ENCODE results near the gene USP17L18. TPM values are rescaled to one million over a fixed set of nuclear protein-coding genes. Genes with fewer than 3 reads are reported as not detected.
A peak's percentile ranks its signal among the peaks of the same experiment; 100 is the strongest.
"Not testable (repeated sequence)": the region's sequence is repeated elsewhere in the genome, so short reads cannot be mapped to it uniquely, and the experiment has no call there.

The USP17L18 gene
- total RNA-seq, 1 donor from 2014 or later, result not detected

DNA sequence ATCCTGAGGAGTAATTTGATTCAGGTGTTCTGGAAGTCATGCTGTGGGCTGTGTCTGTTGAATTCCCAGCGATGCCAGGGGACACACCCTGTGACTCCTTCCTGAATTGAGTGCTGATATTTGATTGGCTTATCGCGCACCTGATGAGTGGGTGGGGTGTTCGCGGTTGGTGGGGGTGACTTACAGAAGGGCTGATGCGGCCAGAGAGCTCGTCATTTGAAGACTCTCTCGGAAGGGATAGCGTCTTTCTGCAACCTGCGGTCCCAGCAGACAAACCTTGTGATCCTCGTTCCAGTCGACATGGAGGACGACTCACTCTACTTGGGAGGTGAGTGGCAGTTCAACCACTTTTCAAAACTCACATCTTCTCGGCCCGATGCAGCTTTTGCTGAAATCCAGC lies 14.3 kb upstream of the USP17L18 start, which contains the start of gene USP17L15:
Gene USP17L15 (plus strand): TSS at position 301 of the 400 bp plus-strand sequence. CDS start 0 bp downstream, at position 301.
- not testable (repeated sequence) for H3K27ac ChIP-seq; H3K79me2 ChIP-seq (ENCODE audit: low read depth); H3K9me3 ChIP-seq (ENCODE audit: low read depth); H3K4me3 ChIP-seq; H3K27me3 Mint-ChIP-seq (ENCODE audit: insufficient read depth, low read depth); H2AFZ ChIP-seq (replicated peaks); H3K27me3 ChIP-seq; DNase-seq (ENCODE audit: low spot score); H3K9ac ChIP-seq; H3K4me2 ChIP-seq; H4K20me1 ChIP-seq (ENCODE audit: low read depth); H3K4me1 ChIP-seq; H3F3A ChIP-seq (ENCODE audit: low read depth); H3K27ac Mint-ChIP-seq; H3K36me3 Mint-ChIP-seq; H3K9me3 Mint-ChIP-seq; H3K4me3 Mint-ChIP-seq; H3K4me1 Mint-ChIP-seq; H3K36me3 ChIP-seq

GRCh38 chr4:9238461-9238860 lies 10.0 kb upstream of the USP17L18 start:
- not testable (repeated sequence) for H3K9me3 Mint-ChIP-seq; H3K4me1 ChIP-seq; H3K27ac ChIP-seq; H3K36me3 ChIP-seq; H4K20me1 ChIP-seq (ENCODE audit: low read depth); H3K4me2 ChIP-seq; H3K27ac Mint-ChIP-seq; H3K27me3 Mint-ChIP-seq (ENCODE audit: insufficient read depth, low read depth); H3K4me1 Mint-ChIP-seq; H3K9me3 ChIP-seq (ENCODE audit: low read depth); H3K36me3 Mint-ChIP-seq; H3K4me3 ChIP-seq; H3F3A ChIP-seq (ENCODE audit: low read depth); H2AFZ ChIP-seq (replicated peaks); H3K79me2 ChIP-seq (ENCODE audit: low read depth); H3K4me3 Mint-ChIP-seq; H3K9ac ChIP-seq; H3K27me3 ChIP-seq
- DNase-seq (ENCODE audit: low spot score), result peak; percentile 1

GRCh38 chr4:9243579-9243978 lies 4.9 kb upstream of the USP17L18 start, which contains the start of gene USP17L17:
Gene USP17L17 (plus strand): TSS chr4:9243879. CDS start chr4:9243879, 0 bp downstream.
- H3K36me3 ChIP-seq, H3K4me1 ChIP-seq, H3K4me3 Mint-ChIP-seq: not testable (repeated sequence)

DNA sequence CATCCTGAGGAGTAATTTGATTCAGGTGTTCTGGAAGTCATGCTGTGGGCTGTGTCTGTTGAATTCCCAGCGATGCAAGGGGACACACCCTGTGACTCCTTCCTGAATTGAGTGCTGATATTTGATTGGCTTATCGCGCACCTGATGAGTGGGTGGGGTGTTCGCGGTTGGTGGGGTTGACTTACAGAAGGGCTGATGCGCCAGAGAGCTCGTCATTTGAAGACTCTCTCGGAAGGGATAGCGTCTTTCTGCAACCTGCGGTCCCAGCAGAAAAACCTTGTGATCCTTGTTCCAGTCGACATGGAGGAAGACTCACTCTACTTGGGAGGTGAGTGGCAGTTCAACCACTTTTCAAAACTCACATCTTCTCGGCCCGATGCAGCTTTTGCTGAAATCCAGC lies 4.6 kb downstream of the USP17L18 start, which contains the start of gene USP17L19:
Gene USP17L19 (plus strand): TSS at position 301 of the 400 bp plus-strand sequence. CDS start 0 bp downstream, at position 301.
- not testable (repeated sequence) for H3K4me1 Mint-ChIP-seq; H3K79me2 ChIP-seq (ENCODE audit: low read depth); H3K27ac ChIP-seq; H3K9me3 Mint-ChIP-seq; DNase-seq (ENCODE audit: low spot score); H3K27me3 ChIP-seq; H4K20me1 ChIP-seq (ENCODE audit: low read depth); H3K27me3 Mint-ChIP-seq (ENCODE audit: insufficient read depth, low read depth); H3K4me1 ChIP-seq; H3K9ac ChIP-seq; H3K9me3 ChIP-seq (ENCODE audit: low read depth); H3K4me3 Mint-ChIP-seq; H3K4me3 ChIP-seq; H2AFZ ChIP-seq (replicated peaks); H3K27ac Mint-ChIP-seq; H3F3A ChIP-seq (ENCODE audit: low read depth); H3K4me2 ChIP-seq; H3K36me3 ChIP-seq; H3K36me3 Mint-ChIP-seq

More at GRCh38 chr4:9243579-9243978, 4.9 kb upstream of the USP17L18 start, which contains the start of gene USP17L17:
- not testable (repeated sequence) for H3K4me2 ChIP-seq; H3K27me3 Mint-ChIP-seq (ENCODE audit: insufficient read depth, low read depth); H3K36me3 Mint-ChIP-seq; H3F3A ChIP-seq (ENCODE audit: low read depth); DNase-seq (ENCODE audit: low spot score); H3K27ac Mint-ChIP-seq; H3K9me3 Mint-ChIP-seq; H3K27me3 ChIP-seq; H4K20me1 ChIP-seq (ENCODE audit: low read depth); H3K79me2 ChIP-seq (ENCODE audit: low read depth); H3K9ac ChIP-seq; H3K27ac ChIP-seq; H3K4me1 Mint-ChIP-seq; H3K9me3 ChIP-seq (ENCODE audit: low read depth); H3K4me3 ChIP-seq; H2AFZ ChIP-seq (replicated peaks)

DNA sequence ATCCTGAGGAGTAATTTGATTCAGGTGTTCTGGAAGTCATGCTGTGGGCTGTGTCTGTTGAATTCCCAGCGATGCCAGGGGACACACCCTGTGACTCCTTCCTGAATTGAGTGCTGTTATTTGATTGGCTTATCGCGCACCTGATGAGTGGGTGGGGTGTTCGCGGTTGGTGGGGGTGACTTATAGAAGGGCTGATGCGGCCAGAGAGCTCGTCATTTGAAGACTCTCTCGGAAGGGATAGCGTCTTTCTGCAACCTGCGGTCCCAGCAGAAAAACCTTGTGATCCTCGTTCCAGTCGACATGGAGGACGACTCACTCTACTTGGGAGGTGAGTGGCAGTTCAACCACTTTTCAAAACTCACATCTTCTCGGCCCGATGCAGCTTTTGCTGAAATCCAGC lies 9.4 kb downstream of the USP17L18 start, which contains the start of gene USP17L20:
Gene USP17L20 (plus strand): TSS at position 301 of the 400 bp plus-strand sequence. CDS start 0 bp downstream, at position 301.
- H3K4me1 ChIP-seq; H3K4me3 ChIP-seq; H3K27ac ChIP-seq; H3K4me3 Mint-ChIP-seq; H3K4me2 ChIP-seq; DNase-seq (ENCODE audit: low spot score); H3K9me3 ChIP-seq (ENCODE audit: low read depth); H3K9me3 Mint-ChIP-seq; H3K36me3 Mint-ChIP-seq; H2AFZ ChIP-seq (replicated peaks); H3K9ac ChIP-seq; H3K4me1 Mint-ChIP-seq; H3K27me3 Mint-ChIP-seq (ENCODE audit: insufficient read depth, low read depth); H3K79me2 ChIP-seq (ENCODE audit: low read depth); H3F3A ChIP-seq (ENCODE audit: low read depth); H3K27ac Mint-ChIP-seq; H3K27me3 ChIP-seq; H4K20me1 ChIP-seq (ENCODE audit: low read depth); H3K36me3 ChIP-seq: not testable (repeated sequence)

DNA sequence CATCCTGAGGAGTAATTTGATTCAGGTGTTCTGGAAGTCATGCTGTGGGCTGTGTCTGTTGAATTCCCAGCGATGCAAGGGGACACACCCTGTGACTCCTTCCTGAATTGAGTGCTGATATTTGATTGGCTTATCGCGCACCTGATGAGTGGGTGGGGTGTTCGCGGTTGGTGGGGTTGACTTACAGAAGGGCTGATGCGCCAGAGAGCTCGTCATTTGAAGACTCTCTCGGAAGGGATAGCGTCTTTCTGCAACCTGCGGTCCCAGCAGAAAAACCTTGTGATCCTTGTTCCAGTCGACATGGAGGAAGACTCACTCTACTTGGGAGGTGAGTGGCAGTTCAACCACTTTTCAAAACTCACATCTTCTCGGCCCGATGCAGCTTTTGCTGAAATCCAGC lies 14.1 kb downstream of the USP17L18 start, which contains the start of gene USP17L21:
Gene USP17L21 (plus strand): TSS at position 301 of the 400 bp plus-strand sequence. CDS start 0 bp downstream, at position 301.
- not testable (repeated sequence) for H3K4me1 Mint-ChIP-seq; H3K27ac Mint-ChIP-seq; H3K79me2 ChIP-seq (ENCODE audit: low read depth); H3K4me1 ChIP-seq; H3K27me3 Mint-ChIP-seq (ENCODE audit: insufficient read depth, low read depth); H3K27ac ChIP-seq; H2AFZ ChIP-seq (replicated peaks); H3K9ac ChIP-seq; H4K20me1 ChIP-seq (ENCODE audit: low read depth); H3K36me3 Mint-ChIP-seq; H3K4me3 Mint-ChIP-seq; H3F3A ChIP-seq (ENCODE audit: low read depth); H3K27me3 ChIP-seq; DNase-seq (ENCODE audit: low spot score); H3K4me3 ChIP-seq; H3K4me2 ChIP-seq; H3K9me3 ChIP-seq (ENCODE audit: low read depth); H3K9me3 Mint-ChIP-seq; H3K36me3 ChIP-seq

DNA sequence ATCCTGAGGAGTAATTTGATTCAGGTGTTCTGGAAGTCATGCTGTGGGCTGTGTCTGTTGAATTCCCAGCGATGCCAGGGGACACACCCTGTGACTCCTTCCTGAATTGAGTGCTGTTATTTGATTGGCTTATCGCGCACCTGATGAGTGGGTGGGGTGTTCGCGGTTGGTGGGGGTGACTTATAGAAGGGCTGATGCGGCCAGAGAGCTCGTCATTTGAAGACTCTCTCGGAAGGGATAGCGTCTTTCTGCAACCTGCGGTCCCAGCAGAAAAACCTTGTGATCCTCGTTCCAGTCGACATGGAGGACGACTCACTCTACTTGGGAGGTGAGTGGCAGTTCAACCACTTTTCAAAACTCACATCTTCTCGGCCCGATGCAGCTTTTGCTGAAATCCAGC lies 18.9 kb downstream of the USP17L18 start, which contains the start of gene USP17L22:
Gene USP17L22 (plus strand): TSS at position 301 of the 400 bp plus-strand sequence. CDS start 0 bp downstream, at position 301.
- not testable (repeated sequence) for H3K79me2 ChIP-seq (ENCODE audit: low read depth); H3K27me3 ChIP-seq; H3K4me1 ChIP-seq; H3K4me1 Mint-ChIP-seq; H3K9ac ChIP-seq; H2AFZ ChIP-seq (replicated peaks); H3K9me3 ChIP-seq (ENCODE audit: low read depth); H3K4me3 ChIP-seq; DNase-seq (ENCODE audit: low spot score); H3K27me3 Mint-ChIP-seq (ENCODE audit: insufficient read depth, low read depth); H3K27ac ChIP-seq; H3F3A ChIP-seq (ENCODE audit: low read depth); H3K36me3 ChIP-seq; H3K4me2 ChIP-seq; H3K9me3 Mint-ChIP-seq; H3K27ac Mint-ChIP-seq; H4K20me1 ChIP-seq (ENCODE audit: low read depth); H3K4me3 Mint-ChIP-seq; H3K36me3 Mint-ChIP-seq

- not testable (repeated sequence) for H3F3A ChIP-seq (ENCODE audit: low read depth); H3K27ac Mint-ChIP-seq; H3K9ac ChIP-seq; H2AFZ ChIP-seq (replicated peaks); H3K9me3 Mint-ChIP-seq; H3K27me3 Mint-ChIP-seq (ENCODE audit: insufficient read depth, low read depth); DNase-seq (ENCODE audit: low spot score); H3K36me3 ChIP-seq; H3K27me3 ChIP-seq; H3K4me1 Mint-ChIP-seq; H3K79me2 ChIP-seq (ENCODE audit: low read depth); H3K4me3 ChIP-seq; H3K4me1 ChIP-seq; H3K36me3 Mint-ChIP-seq; H3K9me3 ChIP-seq (ENCODE audit: low read depth); H4K20me1 ChIP-seq (ENCODE audit: low read depth); H3K4me2 ChIP-seq; H3K4me3 Mint-ChIP-seq; H3K27ac ChIP-seq
Observed at GRCh38 chr4:9271719-9272118, 23.3 kb downstream of the USP17L18 start.

Measured in neural progenitor cell (in vitro differentiated cells).